HEK293 (cell line): ENCODE measurements around the gene MPC1.

Experiments used
- CTCF ChIA-PET: fragments of 350-600 bp; formaldehyde crosslinking; extraction: SDS; loops from one replicate; lab custom pipeline; 2021; ENCODE audit warnings: antibody characterized with exemption; lab: Yijun Ruan, JAX
- POLR2A ChIA-PET: fragments of 300-600 bp; formaldehyde crosslinking; extraction: SDS; loops from one replicate; lab custom pipeline; 2020; ENCODE audit warnings: antibody characterized with exemption, inconsistent platforms; lab: Yijun Ruan, JAX
- H3K27ac ChIP-seq: fragments of 200-500 bp; sonication (Bioruptor generic); 2 replicates; pipeline ENCODE4 v1.5.1; 2014; ENCODE audit warnings: low read depth, low read length, control low read depth, inconsistent platforms; ENCODE audit errors: extremely low read depth
- H3K36me3 ChIP-seq, 2 experiments: fragments of 200-500 bp in 1 of 2; sonication (Bioruptor generic) in 1 of 2; 1 replicate in 1 of 2; 2 replicates in 1 of 2; pipeline ENCODE4 v1.5.1; 2014 to 2017; ENCODE audit warnings: inconsistent platforms in 2 of 2, low read length in 2 of 2; ENCODE audit not compliant: control insufficient read depth in 2 of 2, insufficient read depth in 1 of 2
- H3K4me1 ChIP-seq: fragments of 200-500 bp; sonication (Bioruptor generic); 2 replicates; pipeline ENCODE4 v1.5.1; 2014; ENCODE audit warnings: mild to moderate bottlenecking, low read length, inconsistent platforms; ENCODE audit not compliant: control insufficient read depth, insufficient read depth
- H3K4me3 ChIP-seq: 2 replicates; pipeline ENCODE4 v1.5.1; 2011; ENCODE audit warnings: low read depth, mild to moderate bottlenecking, control low read depth, low read length, moderate library complexity
- H3K9me3 ChIP-seq: fragments of 200-500 bp; sonication (Bioruptor generic); 2 replicates; pipeline ENCODE4 v1.5.1; 2014; ENCODE audit warnings: low read depth, low read length, inconsistent platforms; ENCODE audit not compliant: control insufficient read depth, insufficient read depth
- GLI4 ChIP-seq: fragments of 450-650 bp; formaldehyde crosslinking; IDR thresholded peaks from 2 replicates; pipeline ENCODE4 v1.5.1; 2016; ENCODE audit warnings: missing biosample characterization, missing genetic modification characterization
- KLF9 ChIP-seq: fragments of 450-650 bp; formaldehyde crosslinking; IDR thresholded peaks from 2 replicates; pipeline ENCODE4 v1.5.1; 2016; ENCODE audit warnings: missing biosample characterization, missing genetic modification characterization, low read depth
- MEIS1 ChIP-seq: sonication (generic); formaldehyde crosslinking; IDR thresholded peaks from 2 replicates; pipeline ENCODE4 v1.8.1; 2022; ENCODE audit warnings: missing genetic modification reagents, mild to moderate bottlenecking, borderline replicate concordance
- SCRT2 ChIP-seq: fragments of 450-650 bp; formaldehyde crosslinking; IDR thresholded peaks from 2 replicates; pipeline ENCODE4 v1.5.1; 2016; ENCODE audit warnings: missing biosample characterization, missing genetic modification characterization
- ZFP41 ChIP-seq: fragments of 450-650 bp; formaldehyde crosslinking; IDR thresholded peaks from 2 replicates; pipeline ENCODE4 v1.5.1; 2016; ENCODE audit warnings: missing biosample characterization, missing genetic modification characterization, borderline replicate concordance
- ZFP69B ChIP-seq: fragments of 450-650 bp; formaldehyde crosslinking; IDR thresholded peaks from 2 replicates; pipeline ENCODE4 v1.5.1; 2016; ENCODE audit warnings: missing biosample characterization, missing genetic modification characterization
- ZNF138 ChIP-seq: fragments of 450-650 bp; formaldehyde crosslinking; IDR thresholded peaks from 2 replicates; pipeline ENCODE4 v1.5.1; 2016; ENCODE audit warnings: missing biosample characterization, missing genetic modification characterization, borderline replicate concordance
- ZNF146 ChIP-seq: fragments of 450-650 bp; formaldehyde crosslinking; IDR thresholded peaks from 2 replicates; pipeline ENCODE4 v1.5.1; 2016; ENCODE audit warnings: missing biosample characterization, missing genetic modification characterization
- ZNF19 ChIP-seq: fragments of 450-650 bp; formaldehyde crosslinking; IDR thresholded peaks from 2 replicates; pipeline ENCODE4; 2016; ENCODE audit warnings: missing biosample characterization, missing genetic modification characterization, low read depth
- ZNF23 ChIP-seq: fragments of 450-650 bp; formaldehyde crosslinking; IDR thresholded peaks from 2 replicates; pipeline ENCODE4 v1.5.1; 2016; ENCODE audit warnings: missing biosample characterization, missing genetic modification characterization, borderline replicate concordance
- ZNF341 ChIP-seq: fragments of 450-650 bp; formaldehyde crosslinking; IDR thresholded peaks from 2 replicates; pipeline ENCODE4; 2016; ENCODE audit warnings: low read depth, missing biosample characterization, missing genetic modification characterization
- ZNF501 ChIP-seq: fragments of 450-650 bp; formaldehyde crosslinking; IDR thresholded peaks from 2 replicates; pipeline ENCODE4 v1.5.1; 2016; ENCODE audit warnings: missing biosample characterization, missing genetic modification characterization
- ZNF513 ChIP-seq: fragments of 450-650 bp; IDR thresholded peaks from 2 replicates; pipeline ENCODE4 v1.5.1; 2018; ENCODE audit warnings: missing biosample characterization, missing genetic modification characterization
- ZNF530 ChIP-seq: fragments of 450-650 bp; formaldehyde crosslinking; IDR thresholded peaks from 2 replicates; pipeline ENCODE4 v1.5.1; 2016; ENCODE audit warnings: low read depth, missing biosample characterization, missing genetic modification characterization
- ZNF561 ChIP-seq: fragments of 450-650 bp; IDR thresholded peaks from 2 replicates; pipeline ENCODE4 v1.5.1; 2018; ENCODE audit warnings: missing biosample characterization, missing genetic modification characterization, borderline replicate concordance
- ZSCAN4 ChIP-seq: fragments of 450-650 bp; formaldehyde crosslinking; IDR thresholded peaks from 2 replicates; pipeline ENCODE4 v1.5.1; 2017; ENCODE audit warnings: missing biosample characterization, missing genetic modification characterization
- TF ChIP-seq, protein P1 (sequence below): fragments of 450-650 bp; formaldehyde crosslinking; IDR thresholded peaks from 2 replicates; pipeline ENCODE4 v1.5.1; 2016; ENCODE audit warnings: missing biosample characterization, missing genetic modification characterization

Gene MPC1

GRCh38 chr6:166338854-166339253 lies 43.9 kb downstream of the MPC1 start (continued):
- TF ChIP-seq KLF9 (tag by site-specific recombination) (no peak), ZNF561 (tag by site-specific recombination) (no peak), ZNF341 (no peak)
- TF ChIP-seq, all 188 proteins: peak for 0

DNA sequence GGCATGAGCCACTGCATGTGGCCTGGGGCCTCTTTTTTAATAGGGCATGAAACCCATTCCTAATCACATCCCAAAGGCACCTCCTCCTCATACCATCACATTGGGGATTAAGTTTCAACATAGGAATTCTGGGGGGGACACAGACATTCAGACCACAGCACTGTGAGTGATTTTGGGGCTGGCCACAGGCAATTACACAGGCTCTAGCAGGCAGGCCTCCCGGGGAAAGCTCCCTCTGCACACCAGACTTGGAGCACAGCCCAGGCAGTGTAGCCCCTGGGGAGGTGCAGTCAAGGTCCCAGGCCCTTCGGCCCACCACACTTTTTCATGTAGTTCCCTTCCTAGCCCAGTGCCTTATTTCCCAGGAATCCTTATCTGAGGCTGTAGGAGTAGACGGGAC lies 45.9 kb downstream of the MPC1 start:
- Histone ChIP-seq H3K4me3 (no peak overlapping the region), H3K4me1 (peaks cover 3% of the 10 kb centered on the region; the same call in 1 of the 2 replicates), H3K36me3 (peaks cover 5 to 68% of the 10 kb centered on the region in 2 experiments; a peak in 2 of 3 replicates), H3K9me3 (no peaks in the 10 kb centered on the region), H3K27ac (no peak overlapping the region)
- ChIA-PET POLR2A (interaction anchor here (0.8 to 1.0 kb wide), 2 partner anchors 45 to 64 kb away, joined by 3 read pairs; no protein-coding TSS in a partner anchor), CTCF (interaction anchor here (0.8 to 1.4 kb wide), 2 partner anchors 24 to 45 kb away, joined by 3 to 6 read pairs; no protein-coding TSS in a partner anchor)
- TF ChIP-seq ZFP69B (tag by site-specific recombination) (no peak), ZNF138 (tag by site-specific recombination) (no peak), ZNF23 (no peak), ZNF19 (tag by site-specific recombination) (no peak), GLI4 (tag by site-specific recombination) (no peak), ZNF146 (tag by site-specific recombination) (no peak), ZNF513 (tag by site-specific recombination) (no peak), ZFP41 (tag by site-specific recombination) (no peak), ZNF501 (tag by site-specific recombination) (no peak), MEIS1 (no peak), ZSCAN4 (tag by site-specific recombination) (no peak)
- TF ChIP-seq, protein P1, sequence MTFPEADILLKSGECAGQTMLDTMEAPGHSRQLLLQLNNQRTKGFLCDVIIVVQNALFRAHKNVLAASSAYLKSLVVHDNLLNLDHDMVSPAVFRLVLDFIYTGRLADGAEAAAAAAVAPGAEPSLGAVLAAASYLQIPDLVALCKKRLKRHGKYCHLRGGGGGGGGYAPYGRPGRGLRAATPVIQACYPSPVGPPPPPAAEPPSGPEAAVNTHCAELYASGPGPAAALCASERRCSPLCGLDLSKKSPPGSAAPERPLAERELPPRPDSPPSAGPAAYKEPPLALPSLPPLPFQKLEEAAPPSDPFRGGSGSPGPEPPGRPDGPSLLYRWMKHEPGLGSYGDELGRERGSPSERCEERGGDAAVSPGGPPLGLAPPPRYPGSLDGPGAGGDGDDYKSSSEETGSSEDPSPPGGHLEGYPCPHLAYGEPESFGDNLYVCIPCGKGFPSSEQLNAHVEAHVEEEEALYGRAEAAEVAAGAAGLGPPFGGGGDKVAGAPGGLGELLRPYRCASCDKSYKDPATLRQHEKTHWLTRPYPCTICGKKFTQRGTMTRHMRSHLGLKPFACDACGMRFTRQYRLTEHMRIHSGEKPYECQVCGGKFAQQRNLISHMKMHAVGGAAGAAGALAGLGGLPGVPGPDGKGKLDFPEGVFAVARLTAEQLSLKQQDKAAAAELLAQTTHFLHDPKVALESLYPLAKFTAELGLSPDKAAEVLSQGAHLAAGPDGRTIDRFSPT: no peak

DNA sequence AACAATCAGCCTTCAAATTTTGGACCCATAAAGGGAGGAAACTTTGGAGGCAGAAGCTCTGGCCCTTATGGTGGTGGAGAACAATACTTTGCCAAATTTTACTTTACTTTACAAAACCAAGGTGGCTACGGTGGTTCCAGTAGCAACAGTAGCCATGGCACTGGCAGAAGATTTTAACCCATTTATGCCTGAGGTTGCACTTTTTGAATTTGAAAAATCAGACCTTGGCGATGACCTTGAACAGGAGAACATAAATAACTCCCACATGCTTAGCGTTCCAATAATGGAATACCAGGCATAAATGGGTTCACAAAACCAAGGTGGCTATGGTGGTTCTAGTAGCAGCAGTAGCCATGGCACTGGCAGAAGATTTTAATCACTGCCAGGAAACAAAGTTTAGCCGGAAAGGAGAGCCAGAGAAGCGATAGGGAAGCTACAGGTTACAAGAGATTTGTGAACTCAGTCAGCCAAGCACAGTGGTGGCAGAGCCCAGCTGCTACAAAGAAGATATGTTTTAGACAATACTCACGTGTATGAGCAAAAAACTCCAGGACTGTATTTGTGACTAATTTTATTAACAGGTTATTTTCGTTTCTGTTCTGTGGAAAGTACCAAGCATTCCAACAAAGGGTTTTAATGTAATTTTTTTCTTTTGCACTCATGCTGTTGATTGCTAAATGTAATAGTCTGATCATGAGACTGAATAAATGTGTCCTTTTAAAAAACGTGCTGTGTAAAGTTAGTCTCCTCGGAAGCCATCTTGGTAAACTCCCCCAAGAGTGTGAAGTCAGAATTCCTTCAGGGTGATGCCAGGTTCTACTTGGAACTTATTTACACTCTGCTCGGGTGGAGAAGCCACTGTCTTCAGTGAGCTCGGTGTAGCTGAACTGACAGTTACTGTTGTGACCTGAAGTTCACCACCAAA lies 47.1 kb downstream of the MPC1 start:
- H3K27ac ChIP-seq: no peak overlapping the region
- H3K36me3 ChIP-seq: peaks cover 5 to 65% of the 10 kb centered on the region in 2 experiments; a peak in 2 of 3 replicates
- ChIA-PET POLR2A (no interaction called here), CTCF (interaction anchor here (1.3 kb wide), 1 partner anchor 22 kb away, joined by 3 read pairs; no protein-coding TSS in a partner anchor)
- H3K9me3 ChIP-seq: no peaks in the 10 kb centered on the region
- H3K4me1 ChIP-seq: peaks cover 7% of the 10 kb centered on the region; the same call in 1 of the 2 replicates
- TF ChIP-seq SCRT2 (tag by site-specific recombination): 0 out of 2 replicates have a peak, but pooled peaks have one; percentile 22
- TF ChIP-seq ZNF530 (tag by site-specific recombination): no peak
- TF ChIP-seq, all 188 proteins: peak for 1
- no peak overlapping the region for H3K4me3 ChIP-seq
